GM23248 (cell line): Measurements from ENCODE around the gene ATP2A2.

ENCODE experiments used
- EZH2 ChIP-seq: fragments of 200-600 bp; sonication (generic); IDR thresholded peaks from 2 replicates; pipeline ENCODE4 v1.6.1; 2018; ENCODE audit warnings: antibody characterized with exemption, mild to moderate bottlenecking; ENCODE audit not compliant: insufficient read depth, poor library complexity, severe bottlenecking
- EZH2phosphoT487 ChIP-seq: fragments of 200-600 bp; sonication (generic); IDR thresholded peaks from 2 replicates; pipeline ENCODE4 v1.6.1; 2018; ENCODE audit warnings: antibody characterized with exemption, moderate library complexity, mild to moderate bottlenecking, low read depth; ENCODE audit not compliant: insufficient read depth

- TF ChIP-seq EZH2 (no peak), EZH2phosphoT487 (no peak)
Observed at GRCh38 chr12:110355073-110355472, 74.0 kb downstream of the ATP2A2 start.
